IMR-90 (cell line): ENCODE data around the gene GRID1. TPM values are rescaled to one million over a fixed set of nuclear protein-coding genes. Genes with fewer than 3 reads are reported as not detected.

Source experiments
- ATAC-seq: fragments of 200-7000 bp; cut with Tn5 transposase; 2 replicates; pipeline ENCODE4 v1.9.1; 2020; ENCODE audit warnings: low read depth, mild to moderate bottlenecking, moderate library complexity
- BruUV-seq: library from RNA; stranded (reverse); fragments of 400-500 nt; replicated peaks from 2 replicates; lab custom pipeline; 2021; lab: Mats Ljungman, UMichigan
- CTCF ChIA-PET: fragments of 300-600 bp; formaldehyde crosslinking; extraction: SDS; loops from one replicate; lab custom pipeline; 2021; ENCODE audit warnings: antibody characterized with exemption; lab: Yijun Ruan, JAX
- POLR2A ChIA-PET: fragments of 300-600 bp; sonication (Branson Sonifier 250); formaldehyde crosslinking; loops from one replicate; lab custom pipeline; 2022; ENCODE audit warnings: antibody characterized with exemption; ENCODE audit not compliant: unreplicated experiment; lab: Charles Lee
- DNase-seq: peaks from one replicate; pipeline ENCODE4 v3.0.0; 2013
- H2AFZ ChIP-seq: replicated peaks from 2 replicates; pipeline ENCODE3; 2013; ENCODE audit warnings: low read length, mild to moderate bottlenecking; ENCODE audit not compliant: poor library complexity
- H2AK5ac ChIP-seq: 2 replicates; pipeline ENCODE4 v1.6.1; 2013; ENCODE audit warnings: low read depth, low read length, inconsistent platforms
- H2AK9ac ChIP-seq: replicated peaks from 2 replicates; pipeline ENCODE3; 2013; ENCODE audit warnings: mild to moderate bottlenecking, low read depth, low read length, moderate library complexity; ENCODE audit not compliant: poor library complexity
- H2BK120ac ChIP-seq: 2 replicates; pipeline ENCODE4 v1.6.1; 2013; ENCODE audit warnings: low read depth, low read length, inconsistent platforms
- H2BK15ac ChIP-seq: 3 replicates; pipeline ENCODE4 v1.6.1; 2013; ENCODE audit warnings: low read depth, low read length, inconsistent platforms
- H2BK20ac ChIP-seq: 2 replicates; pipeline ENCODE4 v1.6.1; 2013; ENCODE audit warnings: low read depth, mild to moderate bottlenecking, inconsistent platforms, low read length, moderate library complexity
- H2BK5ac ChIP-seq: 2 replicates; pipeline ENCODE4 v1.6.1; 2013; ENCODE audit warnings: mild to moderate bottlenecking, low read depth, low read length, inconsistent platforms; ENCODE audit not compliant: poor library complexity, severe bottlenecking
- H3K14ac ChIP-seq: replicated peaks from 2 replicates; pipeline ENCODE4 v1.6.1; 2013; ENCODE audit warnings: low read depth, low read length, inconsistent platforms
- H3K18ac ChIP-seq: 2 replicates; pipeline ENCODE4 v1.6.1; 2013; ENCODE audit warnings: low read depth, low read length, control low read depth
- H3K23ac ChIP-seq: 2 replicates; pipeline ENCODE4 v1.6.1; 2013; ENCODE audit warnings: low read depth, low read length, inconsistent platforms
- H3K27ac ChIP-seq: 2 replicates; pipeline ENCODE4 v1.5.1; 2013; ENCODE audit warnings: mild to moderate bottlenecking, control low read depth, low read length; ENCODE audit not compliant: insufficient read depth
- H3K27me3 ChIP-seq: 2 replicates; pipeline ENCODE4 v1.6.1; 2013; ENCODE audit warnings: low read length; ENCODE audit not compliant: control insufficient read depth, insufficient read depth
- H3K36me3 ChIP-seq: 2 replicates; pipeline ENCODE4 v1.6.1; 2013; ENCODE audit warnings: low read length, mixed read lengths; ENCODE audit not compliant: control insufficient read depth, insufficient read depth
- H3K4ac ChIP-seq: 2 replicates; pipeline ENCODE4 v1.6.1; 2013; ENCODE audit warnings: low read depth, low read length, inconsistent platforms
- H3K4me1 ChIP-seq: 2 replicates; pipeline ENCODE4 v1.6.1; 2013; ENCODE audit warnings: low read length, mixed read lengths; ENCODE audit not compliant: control insufficient read depth, insufficient read depth
- H3K4me2 ChIP-seq: 2 replicates; pipeline ENCODE4 v1.6.1; 2013; ENCODE audit warnings: low read depth, mild to moderate bottlenecking, control low read depth, low read length, moderate library complexity
- H3K4me3 ChIP-seq: 2 replicates; pipeline ENCODE4 v1.5.1; 2013; ENCODE audit warnings: low read depth, mild to moderate bottlenecking, control low read depth, low read length, moderate library complexity; ENCODE audit not compliant: insufficient read depth
- H3K56ac ChIP-seq: 2 replicates; pipeline ENCODE4 v1.6.1; 2013; ENCODE audit warnings: low read length, inconsistent platforms; ENCODE audit not compliant: insufficient read depth; ENCODE audit errors: extremely low read depth
- H3K79me1 ChIP-seq, 2 experiments: 2 replicates each; pipeline ENCODE4 v1.6.1; 2013; ENCODE audit warnings: low read length in 2 of 2, inconsistent platforms in 1 of 2, low read depth in 1 of 2
- H3K9ac ChIP-seq: 2 replicates; pipeline ENCODE4 v1.6.1; 2013; ENCODE audit warnings: low read depth, low read length, control low read depth
- H3K9me1 ChIP-seq: 2 replicates; pipeline ENCODE4 v1.6.1; 2013; ENCODE audit warnings: low read length, inconsistent platforms; ENCODE audit not compliant: insufficient read depth
- H3K9me3 ChIP-seq: 2 replicates; pipeline ENCODE4 v1.6.1; 2013; ENCODE audit warnings: low read length; ENCODE audit not compliant: control insufficient read depth, insufficient read depth
- H4K20me1 ChIP-seq: 2 replicates; pipeline ENCODE4 v1.6.1; 2013; ENCODE audit warnings: low read length, inconsistent platforms; ENCODE audit not compliant: insufficient read depth
- H4K5ac ChIP-seq: 2 replicates; pipeline ENCODE4 v1.6.1; 2013; ENCODE audit warnings: mild to moderate bottlenecking, low read depth, low read length, control low read depth
- H4K8ac ChIP-seq, 2 experiments: 2 replicates each; pipeline ENCODE4 v1.6.1; 2013; ENCODE audit warnings: low read depth in 2 of 2, low read length in 2 of 2, control low read depth in 1 of 2, inconsistent platforms in 1 of 2
- H4K91ac ChIP-seq: 2 replicates; pipeline ENCODE4 v1.6.1; 2013; ENCODE audit warnings: low read depth, low read length, inconsistent platforms; ENCODE audit not compliant: insufficient read depth
- CEBPB ChIP-seq: IDR thresholded peaks from 2 replicates; pipeline ENCODE4 v1.6.1; 2012; ENCODE audit warnings: low read depth, low read length, improper control_type of control experiment
- CHD1 ChIP-seq: IDR thresholded peaks from 2 replicates; pipeline ENCODE4 v1.6.1; 2012; ENCODE audit warnings: low read depth, low read length, improper control_type of control experiment
- FOS ChIP-seq: fragments of 150-350 bp; IDR thresholded peaks from 2 replicates; pipeline ENCODE4 v1.6.1; 2016; ENCODE audit warnings: low read depth, low read length
- MAZ ChIP-seq: IDR thresholded peaks from 2 replicates; pipeline ENCODE4 v1.6.1; 2012; ENCODE audit warnings: low read depth, mild to moderate bottlenecking, low read length, improper control_type of control experiment, moderate library complexity, borderline replicate concordance
- MXI1 ChIP-seq: IDR thresholded peaks from 2 replicates; pipeline ENCODE4 v1.6.1; 2012; ENCODE audit warnings: low read depth, mild to moderate bottlenecking, low read length, moderate library complexity, borderline replicate concordance
- POLR2A ChIP-seq: IDR thresholded peaks from 2 replicates; pipeline ENCODE4 v1.6.1; 2012; ENCODE audit warnings: mild to moderate bottlenecking, low read depth, low read length
- RAD21 ChIP-seq: IDR thresholded peaks from 2 replicates; pipeline ENCODE4 v1.6.1; 2012; ENCODE audit warnings: low read length, improper control_type of control experiment
- RCOR1 ChIP-seq: IDR thresholded peaks from 2 replicates; pipeline ENCODE4 v1.6.1; 2012; ENCODE audit warnings: mild to moderate bottlenecking, low read length, improper control_type of control experiment; ENCODE audit not compliant: insufficient replicate concordance
- RFX5 ChIP-seq: IDR thresholded peaks from 2 replicates; pipeline ENCODE4 v1.8.0; 2012; ENCODE audit warnings: low read depth, mild to moderate bottlenecking, low read length, moderate library complexity
- WGBS, 2 experiments: methylation state at CpG; one replicate each; pipeline versions ENCODE4 v1.1.5 to v1.1.7; 2013; ENCODE audit warnings: missing lambda C conversion rate in 2 of 2; ENCODE audit not compliant: insufficient read length in 1 of 2; ENCODE audit errors: extremely low coverage in 2 of 2; 5-methylcytosine and 5-hydroxymethylcytosine counted together
- dilution Hi-C: fragments of 300-500 bp; cut with HindIII; formaldehyde crosslinking; loops from one replicate; pipeline ENCODE4 v1.14.3; 2018; ENCODE audit warnings: low sequenced_read_pairs; ENCODE audit not compliant: unreplicated experiment
- in situ Hi-C: fragments of 300-500 bp; cut with MboI; formaldehyde crosslinking; loops from 3 replicates; pipeline ENCODE4 v1.14.3; 2019; ENCODE audit warnings: low sequenced_read_pairs, inconsistent platforms, mixed read lengths
- intact Hi-C: fragments of 100-400 bp; cut with micrococcal nuclease; formaldehyde crosslinking; loops from 2 replicates; pipeline ENCODE4 v1.10.0; 2022
- polyA plus RNA-seq, 3 experiments: library from polyadenylated mRNA; depleted of rRNA; stranded (reverse); fragments of >200 nt; gene quantifications; 2 replicates each; pipeline ENCODE4 v1.2.3, GENCODE V29; 2012; ENCODE audit warnings: low replicate concordance in 1 of 3
- total RNA-seq: library from RNA; depleted of rRNA; stranded (reverse); fragments of >200 nt; gene quantifications from 2 replicates; pipeline ENCODE4 v1.2.3, GENCODE V29; 2012
- TF ChIP-seq, protein P1 (sequence below): fragments of 150-350 bp; IDR thresholded peaks from 2 replicates; pipeline ENCODE4 v1.6.1; 2016; ENCODE audit warnings: low read depth, mild to moderate bottlenecking, low read length, moderate library complexity, borderline replicate concordance

The GRID1 gene
- total and polyA plus RNA-seq, 2 of the 4 experiments (the other 2 are of a cell fraction): not detected

DNA sequence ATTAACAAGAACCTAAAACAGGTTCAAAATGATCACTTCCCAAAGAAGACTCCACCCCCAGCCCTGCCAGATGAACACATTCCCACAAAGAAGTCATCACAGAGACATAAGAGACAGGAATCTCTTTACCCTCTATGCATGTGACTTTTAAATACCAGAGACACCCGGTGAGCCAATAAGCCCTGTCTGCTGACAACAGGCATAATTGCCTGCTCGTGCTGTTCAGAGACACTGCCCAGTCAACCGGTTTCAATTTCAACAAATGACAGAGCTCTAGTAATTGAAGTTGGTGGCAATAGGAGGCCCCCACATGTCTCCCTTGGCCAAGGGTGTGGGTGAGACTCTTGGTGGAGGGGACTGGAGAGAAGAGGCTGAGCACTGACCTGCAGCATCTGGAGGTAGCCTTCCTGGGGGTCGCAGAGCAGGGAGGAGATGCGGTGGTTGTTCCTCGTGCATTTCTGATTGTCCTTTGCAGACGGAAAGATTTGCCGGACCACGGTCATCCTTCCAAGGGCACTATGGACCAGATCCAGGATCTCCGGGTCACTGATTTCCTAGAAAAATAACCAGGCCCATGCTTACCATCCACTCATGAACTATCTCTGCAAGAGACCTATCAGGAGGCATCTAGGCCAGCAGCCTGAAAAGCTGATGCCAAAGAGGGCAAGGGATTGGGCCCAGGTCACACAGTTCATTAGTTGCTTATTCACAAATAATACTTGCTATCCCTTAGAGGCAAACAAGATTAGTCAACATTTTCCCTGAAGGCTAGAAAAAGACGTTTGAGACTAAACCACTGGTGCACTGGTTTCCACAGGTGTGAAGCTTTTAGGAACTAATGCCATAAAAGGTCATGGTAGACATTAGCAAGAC, 497.7 kb downstream of the GRID1 start:
- H3K36me3 ChIP-seq: no peaks in the 10 kb centered on the region
- POLR2A ChIA-PET: no interaction called here
- H3K27me3 ChIP-seq: no peaks in the 10 kb centered on the region
- H3K27ac ChIP-seq: no peak overlapping the region
- intact Hi-C loops (no loop called here), dilution Hi-C loops (no loop called here), in situ Hi-C loops (no loop called here)
- H3K4me2 ChIP-seq: no peak overlapping the region
- H3K9ac ChIP-seq: no peak overlapping the region
- H3K4ac ChIP-seq: no peak overlapping the region
- H3K18ac ChIP-seq: no peak overlapping the region
- no peak overlapping the region for H2AK9ac ChIP-seq
- no peak overlapping the region for H4K5ac ChIP-seq
- WGBS, 2 experiments: 67% methylated on average over 1 of the region's 11 CpGs; no CpG with 5 or more reads in 1 of the 2 experiments
- H2AK5ac ChIP-seq: no peak overlapping the region
- no peaks in the 10 kb centered on the region for H3K4me1 ChIP-seq
- no peak overlapping the region for H2BK15ac ChIP-seq
- no peaks in the 10 kb centered on the region for H3K79me1 ChIP-seq
- DNase-seq: no peak
- H2BK5ac ChIP-seq: no peak overlapping the region
- no peak overlapping the region for H4K91ac ChIP-seq
- no peak overlapping the region for H3K23ac ChIP-seq
- no TSS peak for BruUV-seq
- H3K56ac ChIP-seq: no peak overlapping the region
- no peak overlapping the region for H3K4me3 ChIP-seq
- TF ChIP-seq FOS: no peak
- no peak for TF ChIP-seq CHD1
- no peak for TF ChIP-seq MAZ
- no peak for TF ChIP-seq MXI1
- no peak for TF ChIP-seq RAD21
- TF ChIP-seq RFX5: no peak
- TF ChIP-seq, protein P1, sequence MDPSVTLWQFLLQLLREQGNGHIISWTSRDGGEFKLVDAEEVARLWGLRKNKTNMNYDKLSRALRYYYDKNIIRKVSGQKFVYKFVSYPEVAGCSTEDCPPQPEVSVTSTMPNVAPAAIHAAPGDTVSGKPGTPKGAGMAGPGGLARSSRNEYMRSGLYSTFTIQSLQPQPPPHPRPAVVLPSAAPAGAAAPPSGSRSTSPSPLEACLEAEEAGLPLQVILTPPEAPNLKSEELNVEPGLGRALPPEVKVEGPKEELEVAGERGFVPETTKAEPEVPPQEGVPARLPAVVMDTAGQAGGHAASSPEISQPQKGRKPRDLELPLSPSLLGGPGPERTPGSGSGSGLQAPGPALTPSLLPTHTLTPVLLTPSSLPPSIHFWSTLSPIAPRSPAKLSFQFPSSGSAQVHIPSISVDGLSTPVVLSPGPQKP: no peak
- TF ChIP-seq POLR2A: no peak
- TF ChIP-seq RCOR1: no peak
- TF ChIP-seq CEBPB: no peak
- no peak overlapping the region for H4K8ac ChIP-seq
- H2AFZ ChIP-seq: no peak overlapping the region
- no peak overlapping the region for H2BK120ac ChIP-seq
- no peaks in the 10 kb centered on the region for H3K9me1 ChIP-seq
- no peaks in the 10 kb centered on the region for H4K20me1 ChIP-seq
- CTCF ChIA-PET: no interaction called here
- no peak overlapping the region for H2BK20ac ChIP-seq
- H3K9me3 ChIP-seq: peaks cover 30% of the 10 kb centered on the region
- no peak for ATAC-seq
- no peak overlapping the region for H3K14ac ChIP-seq
